ENCODE measurements around the gene DIDO1. TPM values are rescaled to one million over a fixed set of nuclear protein-coding genes. Genes with fewer than 3 reads are reported as not detected.
A peak's percentile ranks its signal among the peaks of the same experiment; 100 is the strongest.
"Not testable (repeated sequence)": the region's sequence is repeated elsewhere in the genome, so short reads cannot be mapped to it uniquely, and the experiment has no call there.

The DIDO1 gene
- total and polyA plus RNA-seq, 12 donors = 19.0 to 51.3 (median 37.3) TPM

GRCh38 chr20:62923669-62924441, 2.5 kb downstream of the DIDO1 start:
- peaks cover 53 to 86% of the 10 kb centered on the region in 2 donors for H3K4me1 ChIP-seq (replicated peaks in 1 of 2)
- TF ChIP-seq POLR2A (IDR thresholded peaks at IDR 0.05) (no peak), CTCF (IDR thresholded peaks at IDR 0.05) (no peak)
- peak overlapping the region in 1 of 4 donors; percentile 100 for H3K4me3 ChIP-seq
- no peaks in the 10 kb centered on the region for H3K27me3 ChIP-seq
- WGBS, 4 donors = 47 to 52% (median 49%) methylated on average over 7 of the region's 7 CpGs
- no peaks in the 10 kb centered on the region for H3K9me3 ChIP-seq (replicated peaks in 1 of 3)
- no peaks in the 10 kb centered on the region for H3K36me3 ChIP-seq (replicated peaks in 1 of 2)
- peak overlapping the region in 4 of 5 donors; percentile 96 to 100 (median 98) for H3K27ac ChIP-seq
- intact Hi-C loops (cut with DNase I) = no loop called here
- no peak for DNase-seq

DNA sequence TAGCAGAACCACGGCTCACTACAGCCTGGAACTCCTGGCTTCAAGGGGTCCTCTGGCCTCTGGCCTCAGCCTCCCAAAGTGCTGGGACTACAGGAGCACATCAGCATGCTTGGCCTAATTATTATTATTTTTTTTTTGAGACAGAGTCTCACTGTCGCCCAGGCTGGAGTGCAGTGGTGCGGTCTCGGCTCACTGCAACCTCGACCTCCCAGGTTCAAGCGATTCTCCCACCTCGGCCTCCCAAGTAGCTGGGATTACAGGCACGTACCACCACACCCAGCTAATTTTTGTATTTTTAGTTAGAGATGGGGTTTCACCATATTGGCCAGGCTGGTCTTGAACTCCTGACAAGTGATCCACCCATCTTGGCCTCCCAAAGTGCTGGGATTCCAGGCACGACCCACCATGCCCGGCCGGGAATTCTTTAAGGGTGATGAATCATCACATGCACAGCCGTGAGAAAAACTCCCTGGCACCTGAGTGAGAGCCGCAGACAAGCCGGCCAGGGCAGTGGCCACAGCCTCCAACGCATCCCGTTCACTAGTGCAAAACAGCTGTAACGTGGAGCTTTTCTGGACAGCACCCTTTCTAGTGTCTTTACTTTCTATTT, 3.1 kb downstream of the DIDO1 start:
- 46 to 64% (median 50%) methylated on average over 17 of the region's 17 CpGs for WGBS, 4 donors
- DNase-seq = peak; percentile 36 to 78 (median 67)
- H3K9me3 ChIP-seq (replicated peaks in 1 of 3); H3K4me3 ChIP-seq; intact Hi-C loops (cut with DNase I); H3K36me3 ChIP-seq (replicated peaks in 1 of 2); H3K27me3 ChIP-seq: not testable (repeated sequence)
- TF ChIP-seq POLR2A (IDR thresholded peaks at IDR 0.05) = peak in 1 of 2 donors; percentile 68
- peaks cover 59 to 86% of the 10 kb centered on the region in 2 donors for H3K4me1 ChIP-seq (replicated peaks in 1 of 2)
- peak overlapping the region in 3 of 5 donors; percentile 71 to 99 (median 96) for H3K27ac ChIP-seq

GRCh38 chr20:62922451-62922921, 3.8 kb downstream of the DIDO1 start:
- WGBS, 4 donors = 69 to 75% (median 71%) methylated on average over 12 to 14 of the region's 14 CpGs
- Histone ChIP-seq H3K36me3 (replicated peaks in 1 of 2) (no peaks in the 10 kb centered on the region), H3K27ac (peak overlapping the region in 3 of 5 donors; percentile 71 to 99 (median 96)), H3K27me3 (no peaks in the 10 kb centered on the region), H3K4me1 (replicated peaks in 1 of 2) (peaks cover 66 to 86% of the 10 kb centered on the region in 2 donors), H3K9me3 (replicated peaks in 1 of 3) (no peaks in the 10 kb centered on the region), H3K4me3 (no peak overlapping the region)
- DNase-seq = peak in 1 of 7 donors; percentile 22
- TF ChIP-seq CTCF (IDR thresholded peaks at IDR 0.05) = no peak
- TF ChIP-seq POLR2A (IDR thresholded peaks at IDR 0.05) = no peak
- intact Hi-C loops (cut with DNase I) = no loop called here

- peak; percentile 48 to 74 (median 68) for TF ChIP-seq CTCF (IDR thresholded peaks at IDR 0.05)
- peak in 1 of 2 donors; percentile 8 for TF ChIP-seq POLR2A (IDR thresholded peaks at IDR 0.05)
- H3K4me3 ChIP-seq = no peak overlapping the region
- 23 to 37% (median 29%) methylated on average over 8 of the region's 8 CpGs for WGBS, 4 donors
- DNase-seq = peak; percentile 65 to 85 (median 78)
- no peaks in the 10 kb centered on the region for H3K27me3 ChIP-seq
- peak overlapping the region in 3 of 5 donors; percentile 36 to 73 (median 59) for H3K27ac ChIP-seq
- H3K9me3 ChIP-seq (replicated peaks in 1 of 3) = no peaks in the 10 kb centered on the region
- H3K36me3 ChIP-seq (replicated peaks in 1 of 2) = no peaks in the 10 kb centered on the region
- H3K4me1 ChIP-seq (replicated peaks in 1 of 2) = peaks cover 65 to 88% of the 10 kb centered on the region in 2 donors
- intact Hi-C loops (cut with DNase I) = no loop called here
These were observed 5.1 kb downstream of the DIDO1 start for GRCh38 chr20:62921119-62921687.
